LNCAP (cell line): ENCODE data around the gene FAM20C.

Experiments
- TF ChIP-seq, protein P1 (sequence below): fragments of 450-650 bp; IDR thresholded peaks from 2 replicates; pipeline ENCODE4 v1.5.1; 2017; ENCODE audit warnings: mild to moderate bottlenecking

The FAM20C gene

DNA sequence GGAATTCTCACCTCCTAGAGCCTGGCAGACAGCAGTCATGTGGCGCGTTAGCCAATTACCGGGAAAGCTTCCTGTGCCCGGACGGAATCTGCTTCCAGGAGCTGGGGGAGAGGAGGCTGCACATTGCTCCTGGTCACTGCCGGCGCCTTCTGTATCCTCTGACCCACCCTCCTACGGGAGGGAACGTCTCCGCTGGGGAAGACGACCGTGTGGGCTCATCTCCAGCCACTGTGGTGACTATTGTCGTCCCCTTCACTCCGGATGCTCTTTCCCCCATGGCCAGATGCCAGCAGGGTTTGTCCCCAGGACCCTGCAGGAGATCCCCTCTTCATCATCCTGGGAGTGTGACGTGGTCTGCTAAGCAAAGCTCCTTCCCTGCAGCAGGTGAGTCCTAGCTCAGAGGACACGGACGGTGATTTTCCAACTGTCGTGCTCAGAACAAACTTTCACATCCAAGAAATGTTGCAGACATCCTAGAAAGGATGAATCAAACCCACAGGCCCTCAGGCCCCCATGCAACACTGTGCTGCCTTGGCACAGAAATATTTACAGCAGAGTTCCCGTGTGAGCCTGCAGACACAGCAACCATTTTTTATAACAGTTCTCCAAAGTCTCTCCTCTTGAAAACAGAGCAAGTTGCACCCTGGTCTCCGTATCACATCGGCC lies 29.6 kb upstream of the FAM20C start:
- TF ChIP-seq, protein P1, sequence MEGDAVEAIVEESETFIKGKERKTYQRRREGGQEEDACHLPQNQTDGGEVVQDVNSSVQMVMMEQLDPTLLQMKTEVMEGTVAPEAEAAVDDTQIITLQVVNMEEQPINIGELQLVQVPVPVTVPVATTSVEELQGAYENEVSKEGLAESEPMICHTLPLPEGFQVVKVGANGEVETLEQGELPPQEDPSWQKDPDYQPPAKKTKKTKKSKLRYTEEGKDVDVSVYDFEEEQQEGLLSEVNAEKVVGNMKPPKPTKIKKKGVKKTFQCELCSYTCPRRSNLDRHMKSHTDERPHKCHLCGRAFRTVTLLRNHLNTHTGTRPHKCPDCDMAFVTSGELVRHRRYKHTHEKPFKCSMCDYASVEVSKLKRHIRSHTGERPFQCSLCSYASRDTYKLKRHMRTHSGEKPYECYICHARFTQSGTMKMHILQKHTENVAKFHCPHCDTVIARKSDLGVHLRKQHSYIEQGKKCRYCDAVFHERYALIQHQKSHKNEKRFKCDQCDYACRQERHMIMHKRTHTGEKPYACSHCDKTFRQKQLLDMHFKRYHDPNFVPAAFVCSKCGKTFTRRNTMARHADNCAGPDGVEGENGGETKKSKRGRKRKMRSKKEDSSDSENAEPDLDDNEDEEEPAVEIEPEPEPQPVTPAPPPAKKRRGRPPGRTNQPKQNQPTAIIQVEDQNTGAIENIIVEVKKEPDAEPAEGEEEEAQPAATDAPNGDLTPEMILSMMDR: no peak

DNA sequence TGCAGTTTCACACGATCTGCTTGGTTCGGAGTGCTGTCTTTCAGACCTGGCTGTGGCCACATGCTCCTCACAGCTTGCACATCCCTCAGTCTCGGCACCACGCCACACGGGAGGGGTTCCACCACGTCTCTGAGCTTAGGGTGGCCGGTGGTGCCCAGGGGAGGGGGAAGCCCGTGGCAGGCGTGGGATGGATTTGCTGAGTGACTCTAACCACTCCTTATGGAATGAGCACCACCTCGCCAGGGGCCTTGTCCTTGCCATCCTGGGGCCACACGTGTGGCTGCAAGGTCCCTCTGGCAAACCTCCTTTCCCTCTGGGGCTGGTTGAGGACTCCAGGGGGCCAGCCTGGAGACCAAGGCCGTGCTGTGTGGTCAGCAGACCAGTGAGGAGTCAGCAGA lies 29.1 kb upstream of the FAM20C start:
- TF ChIP-seq, protein P1: no peak

- TF ChIP-seq, protein P1: no peak
These were observed 28.1 kb upstream of the FAM20C start for GRCh38 chr7:163971-164881.

DNA sequence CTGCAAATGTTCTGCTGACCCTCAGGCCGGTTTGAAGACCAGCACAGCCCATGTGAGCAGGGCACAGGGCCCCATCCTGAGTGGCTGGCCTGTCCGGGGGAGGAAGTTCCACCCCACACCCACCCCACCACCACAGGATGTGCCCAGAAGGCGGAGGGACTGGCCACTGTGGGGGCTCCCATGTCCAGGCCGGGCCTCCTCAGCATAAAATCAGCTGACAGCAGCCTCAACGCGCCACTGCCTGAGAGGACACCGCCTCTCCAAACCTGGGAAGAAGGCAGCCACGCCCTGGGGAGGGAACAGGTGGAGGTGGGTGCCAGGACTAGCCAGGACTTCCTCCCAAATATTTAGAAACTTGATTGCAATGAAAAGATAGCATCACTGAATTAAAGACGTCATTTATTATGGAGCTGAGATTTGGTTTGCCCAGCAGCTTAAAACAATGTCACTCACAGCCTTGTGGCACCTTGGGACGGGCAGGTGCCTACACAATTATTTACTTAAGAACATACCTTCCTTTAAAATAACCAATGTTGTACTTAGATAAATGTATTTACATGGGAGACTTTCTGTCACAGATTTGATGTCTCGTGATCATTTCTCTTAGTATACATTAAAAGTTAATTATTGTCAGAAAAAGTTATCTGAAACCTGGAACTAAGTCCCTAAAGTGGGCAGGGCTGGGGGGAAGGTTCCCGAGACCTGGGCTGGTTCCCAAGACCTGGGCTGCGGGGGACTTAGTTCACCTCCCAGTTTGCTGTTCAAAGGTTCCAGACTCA lies 27.3 kb upstream of the FAM20C start:
- TF ChIP-seq, protein P1: no peak

GRCh38 chr7:165661-166337 lies 26.6 kb upstream of the FAM20C start:
- TF ChIP-seq, protein P1: no peak

- TF ChIP-seq, protein P1: no peak
These were observed 25.9 kb upstream of the FAM20C start for GRCh38 chr7:166338-167060.
